Activated CD8-positive, alpha-beta memory T cell treated with anti-CD3 and anti-CD28 coated beads, Interleukin-2, amount 50 U/mL, for 1 hour (primary cell): ENCODE measurements around the gene ENO2.
A peak's percentile ranks its signal among the peaks of the same experiment; 100 is the strongest.

ENCODE experiments used
- DNase-seq: peaks from one replicate; pipeline ENCODE4 v3.0.0-alpha.2; 2020; ENCODE audit errors: extremely low read depth

The ENO2 gene

DNA sequence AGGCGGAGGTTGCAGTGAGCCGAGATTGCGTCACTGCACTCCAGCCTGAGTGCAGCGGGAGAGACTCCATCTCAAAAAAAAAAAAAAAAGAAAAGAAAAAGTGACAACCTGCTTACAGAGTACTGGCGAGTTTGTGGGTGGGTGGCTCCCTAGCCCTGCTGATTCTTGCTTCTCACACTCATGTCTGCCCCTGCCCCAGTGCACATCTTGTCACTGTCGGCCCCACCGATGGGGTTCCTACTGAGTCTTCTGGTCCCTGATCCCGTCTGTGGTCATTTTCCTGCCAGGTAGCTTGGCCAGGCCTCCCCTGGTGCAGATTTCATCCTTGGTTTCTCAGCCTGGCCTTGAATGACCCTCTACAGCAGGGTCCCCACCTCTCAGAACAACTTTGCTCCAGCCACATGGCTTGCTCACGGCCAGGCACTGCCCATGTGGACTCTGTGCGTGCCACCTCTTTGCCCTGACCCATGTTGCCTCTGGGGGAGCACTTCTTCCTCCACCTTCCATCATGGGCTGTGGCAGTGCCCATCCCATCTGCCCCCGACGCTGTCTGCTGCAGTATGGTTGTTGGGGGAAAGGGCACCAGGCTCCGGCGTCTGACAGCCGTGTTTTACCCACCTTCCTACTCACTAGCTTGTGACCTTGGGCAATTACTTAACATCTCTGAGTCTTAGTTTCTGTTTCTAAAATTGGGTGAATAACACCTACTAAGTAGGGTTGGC lies 34.7 kb downstream of the ENO2 start:
- DNase-seq = no peak

DNA sequence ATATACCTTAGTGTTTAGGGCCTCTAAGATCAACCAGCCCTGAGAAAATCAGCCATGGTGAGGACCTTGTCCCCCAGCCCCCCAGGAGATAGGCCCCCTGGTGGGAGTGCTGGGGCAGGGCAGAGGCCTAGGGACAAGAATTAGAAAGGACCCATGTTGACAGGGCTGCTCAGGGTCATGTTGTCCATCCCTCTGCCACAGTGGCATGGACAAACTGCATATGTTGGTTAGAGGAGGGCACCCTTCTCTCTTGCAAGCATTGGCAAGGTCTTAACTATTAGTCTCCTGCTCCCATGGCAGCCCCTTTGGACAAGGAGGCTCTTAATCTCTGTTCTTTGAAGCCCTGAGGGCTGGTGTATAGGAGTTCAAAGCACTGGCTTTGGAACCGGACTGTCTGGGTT lies 36.0 kb downstream of the ENO2 start:
- DNase-seq = no peak

DNA sequence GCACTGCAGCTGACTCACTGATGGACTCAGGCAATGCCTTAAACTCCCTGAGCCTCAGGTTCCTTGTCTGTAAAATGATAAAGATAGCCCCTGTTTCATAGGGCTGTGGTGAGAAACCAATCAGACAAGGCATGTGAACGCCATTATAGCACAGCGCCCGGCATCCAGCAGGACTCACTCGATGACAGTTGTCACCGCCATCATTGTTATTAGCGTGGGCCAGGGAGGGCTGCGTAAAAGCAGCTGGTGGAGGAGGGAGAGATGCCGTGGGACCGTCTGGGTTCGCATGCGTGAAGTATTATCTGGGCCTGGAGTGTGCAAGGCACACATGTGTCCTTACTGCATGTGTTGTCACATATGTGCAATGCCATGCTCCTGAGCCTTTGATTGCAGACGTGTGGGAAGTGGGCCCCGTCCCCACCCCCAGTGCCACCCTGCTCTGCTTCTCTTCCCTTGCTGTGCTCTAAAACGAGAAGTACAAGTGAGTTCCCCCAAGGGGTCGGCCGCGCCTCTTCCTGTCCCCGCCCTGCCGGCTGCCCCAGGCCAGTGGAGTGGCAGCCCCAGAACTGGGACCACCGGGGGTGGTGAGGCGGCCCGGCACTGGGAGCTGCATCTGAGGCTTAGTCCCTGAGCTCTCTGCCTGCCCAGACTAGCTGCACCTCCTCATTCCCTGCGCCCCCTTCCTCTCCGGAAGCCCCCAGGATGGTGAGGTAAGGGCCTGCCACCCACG lies 36.6 kb downstream of the ENO2 start, which contains the start of gene PTPN6:
TSS of gene PTPN6 (plus strand) at position 546 of the 730 bp plus-strand sequence. CDS start at position 703, 157 bp downstream.
- DNase-seq = no peak

DNA sequence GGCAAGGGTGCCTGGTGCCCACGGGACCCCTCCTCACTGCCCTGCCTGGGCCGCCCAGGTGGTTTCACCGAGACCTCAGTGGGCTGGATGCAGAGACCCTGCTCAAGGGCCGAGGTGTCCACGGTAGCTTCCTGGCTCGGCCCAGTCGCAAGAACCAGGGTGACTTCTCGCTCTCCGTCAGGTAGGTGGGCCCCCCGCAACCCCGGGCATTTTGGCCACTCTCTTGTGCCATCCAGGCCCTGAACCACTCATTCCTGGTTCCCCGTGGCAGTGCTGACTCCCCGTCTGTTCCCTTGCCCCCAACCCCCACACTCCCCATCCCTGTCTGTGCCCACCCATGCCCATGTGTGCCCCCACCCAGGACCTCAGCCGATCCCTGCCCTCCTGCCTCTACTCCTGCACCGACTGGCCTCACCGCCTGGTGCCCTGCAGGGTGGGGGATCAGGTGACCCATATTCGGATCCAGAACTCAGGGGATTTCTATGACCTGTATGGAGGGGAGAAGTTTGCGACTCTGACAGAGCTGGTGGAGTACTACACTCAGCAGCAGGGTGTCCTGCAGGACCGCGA lies 37.3 kb downstream of the ENO2 start:
- no peak for DNase-seq

DNA sequence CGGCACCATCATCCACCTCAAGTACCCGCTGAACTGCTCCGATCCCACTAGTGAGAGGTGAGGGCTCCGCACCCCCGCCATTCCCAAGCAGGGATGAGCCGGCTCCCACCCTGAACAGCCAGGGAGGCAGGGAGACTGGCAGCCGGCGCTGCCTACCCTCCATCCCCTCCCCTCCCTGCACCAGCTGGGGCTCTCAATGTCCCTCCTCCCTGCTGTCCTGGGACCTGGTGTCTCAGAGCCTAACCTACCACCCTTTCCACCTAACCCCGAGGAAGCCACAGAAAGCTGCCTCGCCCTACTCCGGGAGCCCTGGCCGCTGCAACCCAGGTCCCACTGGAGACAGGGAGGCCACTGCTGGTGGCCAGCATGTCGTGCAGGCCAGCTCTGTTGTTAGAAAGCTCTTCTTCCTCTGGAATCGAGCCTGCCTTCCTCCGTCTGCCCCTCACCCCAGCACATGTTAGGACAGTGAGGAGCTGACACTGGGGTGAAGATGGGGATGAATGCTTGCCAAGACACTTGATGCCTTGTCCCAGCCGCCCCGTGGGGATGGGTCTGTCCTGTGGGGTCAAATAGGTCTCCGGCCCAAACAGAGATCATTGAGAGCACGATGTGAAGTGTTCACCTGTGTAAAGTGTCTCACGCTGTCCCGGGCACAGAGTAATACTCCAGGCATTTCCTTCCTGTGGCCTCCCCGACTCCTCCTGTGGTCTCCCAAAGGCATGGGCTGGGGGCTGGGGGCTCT lies 37.9 kb downstream of the ENO2 start:
- DNase-seq = no peak

DNA sequence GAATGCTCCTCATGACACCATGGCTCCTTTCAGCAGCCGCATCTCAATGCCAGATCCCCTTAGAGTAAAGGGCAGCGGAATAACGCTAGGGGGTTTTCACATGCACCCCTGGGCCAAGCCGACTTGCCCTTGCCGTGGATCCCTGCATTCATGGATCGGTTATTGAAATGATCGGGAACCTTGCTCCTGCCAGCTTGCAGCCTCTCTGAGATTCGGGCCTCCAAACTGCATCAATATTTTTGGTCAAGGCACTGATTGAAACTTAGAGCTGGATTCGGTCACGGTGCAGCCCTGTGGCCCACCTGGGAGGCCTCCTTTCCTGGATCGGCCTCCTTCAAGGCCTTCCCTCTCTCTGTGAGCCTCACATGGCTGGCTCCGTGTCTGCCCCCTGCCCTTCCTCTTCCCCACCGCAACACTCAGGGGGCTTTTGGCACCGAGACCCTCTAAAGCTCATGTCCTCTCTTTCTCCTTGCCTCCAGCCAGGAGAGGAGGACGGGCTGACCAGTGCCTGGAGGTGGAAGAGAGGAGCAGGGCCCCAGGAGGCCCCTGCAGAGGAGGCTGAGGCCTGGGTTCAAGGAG lies 38.6 kb downstream of the ENO2 start:
- no peak for DNase-seq

DNA sequence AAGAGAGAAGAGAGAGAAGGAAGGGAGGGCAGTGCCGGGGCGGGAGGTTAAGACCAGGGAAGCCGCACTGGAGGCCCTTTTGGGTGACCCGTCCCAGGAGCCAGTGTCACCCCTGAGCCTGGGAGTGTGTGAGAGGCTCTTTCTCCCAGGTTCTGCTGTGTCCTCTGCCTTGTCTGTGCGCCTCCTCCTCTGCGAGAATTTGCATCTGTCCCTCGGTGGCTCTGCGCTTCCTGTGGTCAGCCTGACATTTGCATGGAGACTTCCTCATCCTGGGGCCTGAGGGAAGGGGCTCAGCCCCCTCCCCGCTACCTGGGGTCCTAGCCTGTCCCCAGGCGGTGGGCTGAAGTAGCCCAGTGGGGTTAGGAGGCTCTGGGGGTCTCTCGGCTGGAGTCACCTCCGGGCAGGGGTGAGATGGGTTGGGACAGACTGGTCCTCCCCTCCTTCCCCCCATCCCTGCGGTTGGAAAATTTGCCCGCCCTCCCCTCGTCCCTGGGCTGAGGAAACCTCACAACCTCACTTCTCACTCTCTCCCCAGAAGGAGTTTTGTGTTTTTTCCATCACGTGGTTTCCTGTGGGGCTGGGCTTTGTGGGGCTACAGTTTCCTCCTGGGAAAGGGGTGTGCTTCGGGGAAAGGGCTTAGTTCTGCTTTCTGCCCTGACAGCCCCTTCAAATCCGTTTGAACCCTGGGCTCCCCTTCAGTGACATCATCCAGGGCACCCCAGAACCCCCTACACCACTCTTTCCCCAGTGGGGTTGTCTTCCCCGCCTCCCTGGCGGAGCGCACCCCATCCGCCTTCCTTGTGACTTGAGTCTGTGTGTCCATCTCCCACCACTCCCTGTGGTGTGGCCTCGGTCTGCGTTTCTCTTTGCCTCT lies 39.3 kb downstream of the ENO2 start:
- peak; percentile 75 for DNase-seq

DNA sequence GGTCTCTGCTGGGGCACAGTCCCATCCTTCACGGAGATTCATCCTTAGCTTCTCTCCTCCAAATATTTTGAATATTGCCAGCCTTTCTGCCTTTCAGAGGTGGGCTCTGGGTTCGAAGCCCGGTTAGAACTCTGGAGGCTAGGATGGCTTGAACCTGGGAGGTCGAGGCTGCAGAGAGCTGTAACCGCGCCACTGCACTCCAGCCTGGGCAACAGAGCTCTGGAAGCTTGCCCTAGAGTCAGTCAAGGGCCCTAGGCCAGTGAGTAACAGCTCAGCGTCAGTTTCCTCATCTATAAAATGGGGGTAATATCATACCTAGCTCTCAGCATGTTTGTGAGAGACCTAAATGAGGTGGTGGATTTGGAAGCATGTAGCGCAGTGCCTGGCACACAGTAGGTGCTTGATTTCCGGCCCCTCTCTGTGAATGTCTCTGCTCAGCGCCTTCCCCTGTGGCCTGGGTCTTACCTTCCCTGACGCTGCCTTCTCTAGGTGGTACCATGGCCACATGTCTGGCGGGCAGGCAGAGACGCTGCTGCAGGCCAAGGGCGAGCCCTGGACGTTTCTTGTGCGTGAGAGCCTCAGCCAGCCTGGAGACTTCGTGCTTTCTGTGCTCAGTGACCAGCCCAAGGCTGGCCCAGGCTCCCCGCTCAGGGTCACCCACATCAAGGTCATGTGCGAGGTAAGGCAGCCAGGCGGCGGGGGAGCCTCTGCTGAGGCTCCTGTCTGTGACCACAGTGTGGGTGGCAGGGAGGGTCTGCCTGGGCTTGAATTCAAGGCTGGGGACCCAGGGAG lies 40.1 kb downstream of the ENO2 start:
- DNase-seq = no peak

DNA sequence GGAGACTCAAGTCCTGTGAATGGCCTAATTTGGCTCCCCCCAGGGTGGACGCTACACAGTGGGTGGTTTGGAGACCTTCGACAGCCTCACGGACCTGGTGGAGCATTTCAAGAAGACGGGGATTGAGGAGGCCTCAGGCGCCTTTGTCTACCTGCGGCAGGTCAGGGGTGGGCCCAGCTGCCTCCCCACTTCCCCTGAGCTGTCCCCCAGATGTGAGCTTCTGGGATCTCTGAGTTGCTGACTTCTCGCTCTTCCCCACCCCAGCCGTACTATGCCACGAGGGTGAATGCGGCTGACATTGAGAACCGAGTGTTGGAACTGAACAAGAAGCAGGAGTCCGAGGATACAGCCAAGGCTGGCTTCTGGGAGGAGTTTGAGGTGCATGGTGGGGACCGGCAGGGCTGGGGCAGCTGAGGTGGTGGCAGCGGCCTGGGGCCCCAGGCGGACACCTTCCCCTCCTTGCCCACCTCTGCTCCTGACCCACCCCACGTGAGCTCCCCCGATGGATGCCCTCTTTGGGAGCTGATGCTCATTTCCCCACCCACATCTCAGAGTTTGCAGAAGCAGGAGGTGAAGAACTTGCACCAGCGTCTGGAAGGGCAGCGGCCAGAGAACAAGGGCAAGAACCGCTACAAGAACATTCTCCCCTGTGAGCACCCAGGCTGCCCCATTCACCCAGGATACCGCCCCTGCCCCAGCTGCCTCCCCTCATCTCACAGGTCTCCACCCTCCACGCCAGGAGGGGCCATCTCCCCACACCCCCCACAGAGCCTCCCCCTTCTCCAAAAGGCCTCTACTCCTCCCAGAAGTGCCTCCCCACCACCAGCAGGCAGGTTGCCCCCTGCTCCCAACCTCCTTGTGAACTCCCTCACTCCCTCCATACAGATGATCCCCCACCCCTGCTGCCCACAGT lies 41.0 kb downstream of the ENO2 start:
- no peak for DNase-seq

DNA sequence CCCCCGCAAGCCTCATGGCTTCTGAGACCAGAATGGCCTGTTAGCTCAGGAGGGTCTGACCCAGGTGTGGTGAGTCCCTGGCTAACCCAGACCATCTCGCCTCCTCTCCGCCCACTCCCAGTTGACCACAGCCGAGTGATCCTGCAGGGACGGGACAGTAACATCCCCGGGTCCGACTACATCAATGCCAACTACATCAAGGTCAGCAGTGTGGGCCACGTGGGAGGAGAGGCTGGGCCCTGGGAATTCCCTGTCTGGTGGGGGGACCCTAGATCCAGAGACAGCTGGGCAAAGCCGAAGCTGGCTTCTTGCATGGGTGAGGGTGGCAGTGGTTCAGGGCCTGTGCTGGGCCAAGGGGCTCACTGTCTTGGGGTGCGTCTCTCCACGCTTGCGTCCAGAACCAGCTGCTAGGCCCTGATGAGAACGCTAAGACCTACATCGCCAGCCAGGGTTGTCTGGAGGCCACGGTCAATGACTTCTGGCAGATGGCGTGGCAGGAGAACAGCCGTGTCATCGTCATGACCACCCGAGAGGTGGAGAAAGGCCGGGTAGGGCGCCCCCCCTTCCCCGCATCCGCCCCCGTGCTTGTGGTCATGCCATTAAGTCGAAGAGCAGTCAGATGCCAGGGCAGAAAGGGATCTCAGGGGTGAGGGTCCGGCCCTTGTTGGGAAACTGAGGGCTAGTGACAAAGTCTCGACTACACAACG lies 41.8 kb downstream of the ENO2 start:
- DNase-seq = no peak

DNA sequence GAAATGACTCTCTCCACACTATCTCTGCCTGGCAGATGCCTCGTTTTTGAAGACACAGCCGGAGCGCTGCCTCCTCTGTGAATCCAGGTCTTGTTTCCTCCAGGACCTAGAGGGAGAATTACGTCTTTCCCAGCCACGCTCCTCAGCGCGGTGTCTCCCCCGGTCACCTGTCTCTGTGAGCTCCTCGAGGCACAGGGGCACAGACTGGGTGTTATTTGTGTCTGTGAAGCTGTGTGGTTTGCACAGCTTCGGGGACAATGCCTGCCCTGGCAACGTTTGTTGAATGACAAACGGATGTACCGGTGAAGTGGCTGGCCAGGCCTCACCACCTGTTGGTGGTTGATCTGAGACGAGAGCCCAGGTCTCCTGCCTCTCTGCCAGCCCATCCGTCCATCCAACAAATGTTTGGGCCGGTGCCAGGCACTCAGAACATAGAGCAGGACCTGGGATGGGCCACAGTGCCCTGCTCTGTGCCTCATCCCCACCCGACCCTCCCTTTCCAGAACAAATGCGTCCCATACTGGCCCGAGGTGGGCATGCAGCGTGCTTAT lies 42.8 kb downstream of the ENO2 start:
- no peak for DNase-seq

DNA sequence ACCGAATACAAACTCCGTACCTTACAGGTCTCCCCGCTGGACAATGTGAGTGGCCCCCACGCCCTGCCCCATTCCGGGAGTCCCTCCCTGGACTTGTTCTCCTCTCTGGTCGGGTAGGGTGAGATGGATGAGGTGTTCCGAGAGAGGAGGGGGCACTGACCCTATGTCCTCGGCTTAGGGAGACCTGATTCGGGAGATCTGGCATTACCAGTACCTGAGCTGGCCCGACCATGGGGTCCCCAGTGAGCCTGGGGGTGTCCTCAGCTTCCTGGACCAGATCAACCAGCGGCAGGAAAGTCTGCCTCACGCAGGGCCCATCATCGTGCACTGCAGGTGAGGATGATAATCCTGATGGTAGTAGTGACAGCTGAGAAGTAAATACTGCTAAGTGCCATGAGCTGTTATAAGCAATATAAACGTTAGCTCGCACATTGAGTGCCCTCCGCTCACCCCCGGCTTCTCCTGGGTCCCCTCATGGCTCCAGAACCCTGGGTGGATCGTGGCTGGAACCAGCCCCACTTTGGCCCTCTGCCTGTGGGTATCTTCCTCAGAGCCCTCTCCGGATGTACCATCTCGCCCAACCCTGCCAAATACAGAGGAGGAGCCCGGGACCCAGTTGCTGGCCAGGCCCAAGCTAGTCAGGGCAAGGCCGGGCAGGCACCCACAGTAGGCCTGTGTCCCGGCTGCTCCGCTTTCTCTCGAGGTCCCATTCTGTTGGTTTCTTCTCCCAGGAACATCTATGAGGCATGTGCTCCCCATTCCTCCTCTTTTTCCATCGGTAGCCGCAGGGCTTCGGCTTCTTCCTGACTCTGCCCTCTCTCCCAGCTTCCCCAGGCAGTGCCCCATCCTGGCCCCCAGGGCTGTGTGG lies 43.6 kb downstream of the ENO2 start:
- no peak for DNase-seq

DNA sequence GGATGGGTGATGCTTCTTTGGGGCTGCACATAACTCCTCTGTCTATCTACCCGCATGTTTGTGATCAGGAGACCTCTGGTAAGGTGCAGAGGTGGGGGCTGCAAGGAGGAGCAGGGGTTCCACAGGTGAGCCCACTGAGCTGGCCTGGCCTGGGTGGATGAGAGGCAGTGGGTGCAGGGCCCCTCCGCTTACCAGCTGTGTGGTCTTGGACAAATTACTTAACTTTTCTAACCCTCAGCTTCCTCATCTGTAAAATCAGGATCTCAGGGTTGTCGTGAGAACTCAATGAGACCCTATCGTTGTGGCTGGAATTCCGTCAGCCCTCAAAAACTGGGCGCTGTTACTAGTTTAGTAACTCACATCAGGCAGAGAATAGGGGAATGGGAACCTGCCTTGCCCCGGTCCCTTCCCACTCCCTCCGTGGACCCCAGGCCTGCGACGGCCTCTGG lies 44.3 kb downstream of the ENO2 start:
- DNase-seq = no peak

DNA sequence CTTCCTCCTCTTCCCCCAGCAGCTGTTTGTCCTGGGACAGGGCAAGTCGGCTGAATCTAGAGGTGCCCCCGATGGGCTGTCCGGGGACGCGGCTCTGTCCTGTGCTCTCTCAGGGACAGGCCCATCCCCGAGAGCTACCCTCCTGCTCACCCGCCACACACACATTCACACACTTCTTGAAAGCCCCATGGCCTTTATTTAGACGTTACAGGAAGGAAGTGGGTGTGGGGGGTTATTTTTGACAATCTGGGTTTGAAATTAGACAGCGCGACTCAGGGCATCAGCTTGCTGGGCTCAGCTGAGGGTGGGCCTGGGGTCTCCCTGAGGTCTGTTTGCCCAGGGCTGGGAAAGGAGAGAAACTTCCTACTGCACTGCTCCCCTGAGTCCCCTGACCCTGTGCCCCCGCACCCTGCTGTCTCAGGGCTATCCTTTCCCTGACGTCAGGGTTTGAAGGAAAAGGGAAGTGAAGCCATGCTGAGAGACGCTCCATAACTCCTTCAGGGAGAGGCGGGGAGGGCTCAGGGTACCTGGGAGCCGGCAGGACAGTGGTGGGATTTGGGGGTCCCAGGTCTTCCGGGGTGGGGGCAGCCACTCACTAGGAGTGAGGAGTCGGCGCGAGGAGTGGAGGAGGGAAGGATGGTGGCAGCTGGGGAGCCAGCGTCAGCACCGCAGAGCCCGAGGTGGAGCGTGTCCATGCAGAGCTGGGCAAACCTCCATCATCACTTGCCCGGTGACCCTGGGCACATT lies 44.9 kb downstream of the ENO2 start:
- no peak for DNase-seq

DNA sequence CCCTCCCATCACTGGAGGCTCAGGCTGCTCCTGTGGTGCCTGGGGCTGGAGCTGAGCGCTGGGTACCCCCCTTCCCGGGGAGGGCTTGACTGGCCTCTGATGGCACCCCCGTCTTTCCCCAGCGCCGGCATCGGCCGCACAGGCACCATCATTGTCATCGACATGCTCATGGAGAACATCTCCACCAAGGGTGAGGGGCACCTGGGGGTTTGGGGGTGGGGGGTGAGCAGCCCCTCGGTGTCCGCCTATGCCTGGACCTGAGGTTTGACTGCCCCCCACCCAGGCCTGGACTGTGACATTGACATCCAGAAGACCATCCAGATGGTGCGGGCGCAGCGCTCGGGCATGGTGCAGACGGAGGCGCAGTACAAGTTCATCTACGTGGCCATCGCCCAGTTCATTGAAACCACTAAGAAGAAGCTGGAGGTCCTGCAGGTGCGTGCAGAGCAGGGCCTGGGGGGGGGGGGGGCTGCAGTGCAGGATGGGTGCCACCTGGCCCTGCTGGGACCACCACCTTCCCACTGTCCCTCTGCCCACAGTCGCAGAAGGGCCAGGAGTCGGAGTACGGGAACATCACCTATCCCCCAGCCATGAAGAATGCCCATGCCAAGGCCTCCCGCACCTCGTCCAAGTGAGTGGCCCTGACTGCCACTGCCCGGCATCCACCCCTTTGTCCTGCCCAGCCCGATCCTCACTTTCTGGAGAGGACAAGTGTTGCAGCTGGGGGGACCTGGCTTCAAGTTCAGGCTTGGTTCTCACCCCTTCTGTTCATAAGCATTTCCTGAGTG lies 45.6 kb downstream of the ENO2 start:
- no peak for DNase-seq
